ENCODE measurements around the gene ILF2. TPM values are rescaled to one million over a fixed set of nuclear protein-coding genes. Genes with fewer than 3 reads are reported as not detected.
A peak's percentile ranks its signal among the peaks of the same experiment; 100 is the strongest.

The ILF2 gene
- total RNA-seq, 3 donors from 2014 or later: 525 to 559 (median 531) TPM

GRCh38 chr1:153631047-153632022, 39.5 kb downstream of the ILF2 start:
- H3K36me3 Mint-ChIP-seq (ENCODE audit: insufficient read depth): peaks cover 1% of the 10 kb centered on the region
- H3K27me3 Mint-ChIP-seq (ENCODE audit: low read depth): peaks cover 6% of the 10 kb centered on the region
- peaks cover 21% of the 10 kb centered on the region for H3K4me1 Mint-ChIP-seq (ENCODE audit: low read depth)
- ATAC-seq (no peak), DNase-seq (no peak)
- no peak overlapping the region for H3K4me3 Mint-ChIP-seq
- H3K9me3 Mint-ChIP-seq: no peaks in the 10 kb centered on the region

GRCh38 chr1:153630384-153630783, 40.4 kb downstream of the ILF2 start:
- Mint-ChIP-seq H3K9me3 (no peaks in the 10 kb centered on the region), H3K4me3 (no peak overlapping the region), H3K27me3 (ENCODE audit: low read depth) (peaks cover 9% of the 10 kb centered on the region), H3K36me3 (ENCODE audit: insufficient read depth) (peaks cover 1% of the 10 kb centered on the region), H3K4me1 (ENCODE audit: low read depth) (peaks cover 17% of the 10 kb centered on the region)
- no peak for ATAC-seq
- no peak for DNase-seq

GRCh38 chr1:153629971-153630370, 40.8 kb downstream of the ILF2 start:
- H3K9me3 Mint-ChIP-seq: no peaks in the 10 kb centered on the region
- H3K4me3 Mint-ChIP-seq: no peak overlapping the region

GRCh38 chr1:153629343-153629665, 41.5 kb downstream of the ILF2 start:
- no peak for DNase-seq
- Mint-ChIP-seq H3K36me3 (ENCODE audit: insufficient read depth) (no peaks in the 10 kb centered on the region), H3K4me3 (no peak overlapping the region), H3K27me3 (ENCODE audit: low read depth) (peaks cover 9% of the 10 kb centered on the region), H3K9me3 (no peaks in the 10 kb centered on the region), H3K4me1 (ENCODE audit: low read depth) (peaks cover 17% of the 10 kb centered on the region)
- no peak for ATAC-seq

More at GRCh38 chr1:153629971-153630370, 40.8 kb downstream of the ILF2 start:
- Mint-ChIP-seq H3K4me1 (ENCODE audit: low read depth) (peaks cover 17% of the 10 kb centered on the region), H3K27me3 (ENCODE audit: low read depth) (peaks cover 9% of the 10 kb centered on the region), H3K36me3 (ENCODE audit: insufficient read depth) (peaks cover under 1% of the 10 kb centered on the region)
- DNase-seq (no peak), ATAC-seq (no peak)

GRCh38 chr1:153628638-153629342, 42.0 kb downstream of the ILF2 start:
- peaks cover 9% of the 10 kb centered on the region for H3K27me3 Mint-ChIP-seq (ENCODE audit: low read depth)
- ATAC-seq (no peak), DNase-seq (no peak)

GRCh38 chr1:153627715-153628626, 42.8 kb downstream of the ILF2 start, which contains the start of gene S100A1:
Gene S100A1, plus strand, starts transcription at chr1:153628434. Its CDS starts 2,088 bp downstream, at chr1:153630522.
- Mint-ChIP-seq H3K4me1 (ENCODE audit: low read depth) (peaks cover 11% of the 10 kb centered on the region), H3K36me3 (ENCODE audit: insufficient read depth) (no peaks in the 10 kb centered on the region), H3K9me3 (no peaks in the 10 kb centered on the region), H3K27me3 (ENCODE audit: low read depth) (peaks cover 9% of the 10 kb centered on the region), H3K4me3 (no peak within 1 kb of the TSS)
- ATAC-seq: no peak
- DNase-seq: no peak

More at GRCh38 chr1:153628638-153629342, 42.0 kb downstream of the ILF2 start:
- H3K9me3 Mint-ChIP-seq: no peaks in the 10 kb centered on the region
- H3K4me3 Mint-ChIP-seq: no peak overlapping the region
- H3K4me1 Mint-ChIP-seq (ENCODE audit: low read depth): peaks cover 17% of the 10 kb centered on the region
- no peaks in the 10 kb centered on the region for H3K36me3 Mint-ChIP-seq (ENCODE audit: insufficient read depth)

- ATAC-seq: peak in 1 of 2 donors; percentile 18
- H3K9me3 Mint-ChIP-seq: no peaks in the 10 kb centered on the region
- peaks cover 9% of the 10 kb centered on the region for H3K27me3 Mint-ChIP-seq (ENCODE audit: low read depth)
- peaks cover 11% of the 10 kb centered on the region for H3K4me1 Mint-ChIP-seq (ENCODE audit: low read depth)
- no peak for DNase-seq
- no peaks in the 10 kb centered on the region for H3K36me3 Mint-ChIP-seq (ENCODE audit: insufficient read depth)
- no peak within 1 kb of the TSS for H3K4me3 Mint-ChIP-seq
These were observed 43.7 kb downstream of the ILF2 start, which contains the start of gene S100A13 for GRCh38 chr1:153626904-153627714. Gene S100A13, minus strand, starts transcription at chr1:153627505. Its CDS starts 1,033 bp downstream, at chr1:153626472.

- peaks cover 8% of the 10 kb centered on the region for H3K4me1 Mint-ChIP-seq (ENCODE audit: low read depth)
- H3K9me3 Mint-ChIP-seq: no peaks in the 10 kb centered on the region
- H3K4me3 Mint-ChIP-seq: no peak overlapping the region
- no peaks in the 10 kb centered on the region for H3K36me3 Mint-ChIP-seq (ENCODE audit: insufficient read depth)
- no peak for DNase-seq
- no peak for ATAC-seq
- peaks cover 9% of the 10 kb centered on the region for H3K27me3 Mint-ChIP-seq (ENCODE audit: low read depth)
These were observed 44.3 kb downstream of the ILF2 start for GRCh38 chr1:153626477-153626903.

- H3K4me1 Mint-ChIP-seq (ENCODE audit: low read depth): peaks cover 2% of the 10 kb centered on the region
- H3K4me3 Mint-ChIP-seq: no peak overlapping the region
- H3K27me3 Mint-ChIP-seq (ENCODE audit: low read depth): peaks cover 9% of the 10 kb centered on the region
- no peaks in the 10 kb centered on the region for H3K36me3 Mint-ChIP-seq (ENCODE audit: insufficient read depth)
- ATAC-seq: no peak
- no peaks in the 10 kb centered on the region for H3K9me3 Mint-ChIP-seq
- DNase-seq: no peak
These were observed 45.7 kb downstream of the ILF2 start for GRCh38 chr1:153624965-153625611.

GRCh38 chr1:153623101-153623500, 47.7 kb downstream of the ILF2 start:
- DNase-seq: no peak
- Mint-ChIP-seq H3K27me3 (ENCODE audit: low read depth) (peaks cover 9% of the 10 kb centered on the region), H3K4me1 (ENCODE audit: low read depth) (peaks cover 2% of the 10 kb centered on the region), H3K4me3 (no peak overlapping the region), H3K9me3 (no peaks in the 10 kb centered on the region), H3K36me3 (ENCODE audit: insufficient read depth) (no peaks in the 10 kb centered on the region)
- ATAC-seq: no peak

- Mint-ChIP-seq H3K9me3 (no peaks in the 10 kb centered on the region), H3K4me3 (no peak overlapping the region), H3K36me3 (ENCODE audit: insufficient read depth) (no peaks in the 10 kb centered on the region), H3K27me3 (ENCODE audit: low read depth) (no peaks in the 10 kb centered on the region), H3K4me1 (ENCODE audit: low read depth) (peaks cover 3% of the 10 kb centered on the region)
- ATAC-seq (no peak), DNase-seq (no peak)
These were observed 51.6 kb downstream of the ILF2 start for GRCh38 chr1:153619171-153619570.

- DNase-seq: peak; percentile 68
- ATAC-seq: peak in 1 of 2 donors; percentile 95
- peaks cover 3% of the 10 kb centered on the region for H3K4me1 Mint-ChIP-seq (ENCODE audit: low read depth)
- no peaks in the 10 kb centered on the region for H3K9me3 Mint-ChIP-seq
- no peaks in the 10 kb centered on the region for H3K27me3 Mint-ChIP-seq (ENCODE audit: low read depth)
- no peaks in the 10 kb centered on the region for H3K36me3 Mint-ChIP-seq (ENCODE audit: insufficient read depth)
- no peak overlapping the region for H3K4me3 Mint-ChIP-seq
These were observed 53.1 kb downstream of the ILF2 start for GRCh38 chr1:153617663-153618062.

GRCh38 chr1:153616917-153617311, 53.9 kb downstream of the ILF2 start:
- Mint-ChIP-seq H3K27me3 (ENCODE audit: low read depth) (no peaks in the 10 kb centered on the region), H3K4me3 (no peak overlapping the region)
- no peak for ATAC-seq

More at GRCh38 chr1:153616917-153617311, 53.9 kb downstream of the ILF2 start:
- Mint-ChIP-seq H3K9me3 (no peaks in the 10 kb centered on the region), H3K4me1 (ENCODE audit: low read depth) (peaks cover 3% of the 10 kb centered on the region), H3K36me3 (ENCODE audit: insufficient read depth) (no peaks in the 10 kb centered on the region)
- no peak for DNase-seq

All from activated T-cell treated with anti-CD3 and anti-CD28 coated beads, Interleukin-2, amount 50 U/mL, for 4 hours (primary cell).